Osteocyte (in vitro differentiated cells): ENCODE measurements around the gene PPP1R37. TPM values are rescaled to one million over a fixed set of nuclear protein-coding genes. Genes with fewer than 3 reads are reported as not detected.

Experiments used
- DNase-seq: peaks from one replicate; pipeline ENCODE4 v3.0.0; 2021; ENCODE audit warnings: mixed read lengths; ENCODE audit not compliant: unreplicated experiment; ENCODE audit errors: extremely low spot score
- H3K27ac Mint-ChIP-seq: one replicate; pipeline ENCODE4 v1.8.0; 2021; ENCODE audit warnings: mild to moderate bottlenecking, mixed read lengths; ENCODE audit not compliant: unreplicated experiment
- H3K27me3 Mint-ChIP-seq: one replicate; pipeline ENCODE4 v1.8.0; 2021; ENCODE audit warnings: mixed read lengths; ENCODE audit not compliant: unreplicated experiment
- H3K36me3 Mint-ChIP-seq: one replicate; pipeline ENCODE4 v1.8.0; 2021; ENCODE audit warnings: mixed read lengths; ENCODE audit not compliant: unreplicated experiment
- H3K4me1 Mint-ChIP-seq: one replicate; pipeline ENCODE4 v1.8.0; 2021; ENCODE audit warnings: mixed read lengths; ENCODE audit not compliant: unreplicated experiment
- H3K4me3 Mint-ChIP-seq: one replicate; pipeline ENCODE4 v1.8.0; 2021; ENCODE audit warnings: mild to moderate bottlenecking, moderate library complexity, mixed read lengths; ENCODE audit not compliant: unreplicated experiment
- H3K9me3 Mint-ChIP-seq: one replicate; pipeline ENCODE4 v1.8.0; 2021; ENCODE audit warnings: mixed read lengths; ENCODE audit not compliant: unreplicated experiment
- CTCF ChIP-seq: fragments of 200-600 bp; sonication (generic); IDR thresholded peaks from 2 replicates; pipeline ENCODE4 v1.5.0; 2021; ENCODE audit warnings: antibody characterized with exemption, mild to moderate bottlenecking, moderate library complexity
- total RNA-seq: library from RNA; stranded (reverse); gene quantifications from 2 replicates; pipeline ENCODE4 v1.2.1, GENCODE V29; 2021

Gene PPP1R37
- total RNA-seq, 1 donor from 2014 or later = 34.8 TPM

GRCh38 chr19:45095496-45096413, 2.8 kb downstream of the PPP1R37 start:
- Mint-ChIP-seq H3K36me3 (peaks cover 6% of the 10 kb centered on the region), H3K27ac (peak overlapping the region; percentile 71), H3K4me1 (peaks cover 73% of the 10 kb centered on the region), H3K9me3 (no peaks in the 10 kb centered on the region), H3K27me3 (no peaks in the 10 kb centered on the region), H3K4me3 (no peak overlapping the region)
- no peak for DNase-seq
- no peak for TF ChIP-seq CTCF

GRCh38 chr19:45096700-45097099, 3.7 kb downstream of the PPP1R37 start:
- TF ChIP-seq CTCF = no peak
- Mint-ChIP-seq H3K36me3 (peaks cover 6% of the 10 kb centered on the region), H3K4me3 (peak overlapping the region; percentile 27), H3K27ac (peak overlapping the region; percentile 88), H3K27me3 (no peaks in the 10 kb centered on the region), H3K4me1 (peaks cover 71% of the 10 kb centered on the region), H3K9me3 (no peaks in the 10 kb centered on the region)
- DNase-seq = no peak

GRCh38 chr19:45097450-45097775, 4.4 kb downstream of the PPP1R37 start:
- Mint-ChIP-seq H3K4me3 (peak overlapping the region; percentile 51), H3K4me1 (peaks cover 73% of the 10 kb centered on the region), H3K27ac (peak overlapping the region; percentile 88), H3K27me3 (no peaks in the 10 kb centered on the region), H3K9me3 (no peaks in the 10 kb centered on the region), H3K36me3 (peaks cover 6% of the 10 kb centered on the region)
- DNase-seq = no peak
- no peak for TF ChIP-seq CTCF

- DNase-seq = no peak
- TF ChIP-seq CTCF = no peak
- H3K9me3 Mint-ChIP-seq = no peaks in the 10 kb centered on the region
- peak overlapping the region; percentile 88 for H3K27ac Mint-ChIP-seq
- H3K4me1 Mint-ChIP-seq = peaks cover 76% of the 10 kb centered on the region
- no peaks in the 10 kb centered on the region for H3K27me3 Mint-ChIP-seq
- peaks cover 6% of the 10 kb centered on the region for H3K36me3 Mint-ChIP-seq
- peak overlapping the region; percentile 51 for H3K4me3 Mint-ChIP-seq
Observed at GRCh38 chr19:45097776-45098520, 5.0 kb downstream of the PPP1R37 start.
